ENCODE results near the gene DGKI. TPM values are rescaled to one million over a fixed set of nuclear protein-coding genes. Genes with fewer than 3 reads are reported as not detected.

The DGKI gene
- total and polyA plus RNA-seq, 9 of the 15 experiments (the other 6 are each of a cell fraction or from before 2014, with no cell fraction given) = 0.11 to 0.54 (median 0.15) TPM; not detected in 5

GRCh38 chr7:137345799-137346449 is 500.9 kb downstream of the DGKI start (continued):
- peak; percentile 84 for TF ChIP-seq ZNF354B (CRISPR knock-in tag; IDR thresholded peaks at IDR 0.05)
- peak; percentile 96 for TF ChIP-seq E2F3 (CRISPR knock-in tag; IDR thresholded peaks at IDR 0.05)
- TF ChIP-seq ZNF644 (tag; IDR thresholded peaks at IDR 0.05; ENCODE audit: low read depth) = peak; percentile 74; the same call in 1 of the 2 replicates
- TF ChIP-seq PYGO2 (tag; IDR thresholded peaks at IDR 0.05) = peak; percentile 68
- 0 out of 2 replicates have a peak, but pooled peaks have one; percentile 71 for TF ChIP-seq ZNF830 (CRISPR knock-in tag; IDR thresholded peaks at IDR 0.05)
- TF ChIP-seq ATF4 (CRISPR knock-in tag; IDR thresholded peaks at IDR 0.05) = peak; percentile 90
- TF ChIP-seq ZNF668 (CRISPR knock-in tag; IDR thresholded peaks at IDR 0.05) = peak; percentile 66; the same call in 1 of the 2 replicates
- 0 out of 2 replicates have a peak, but pooled peaks have one; percentile 48 for TF ChIP-seq NR4A1 (CRISPR knock-in tag; IDR thresholded peaks at IDR 0.05)
- peak; percentile 98 for TF ChIP-seq NR4A1 (tag; IDR thresholded peaks at IDR 0.05)
- TF ChIP-seq TCFL5 (CRISPR knock-in tag; conservative IDR thresholded peaks at IDR 0.05) = peak; percentile 51; the same call in 1 of the 2 replicates
- no peak for TF ChIP-seq NR2C2 (CRISPR knock-in tag; IDR thresholded peaks at IDR 0.05)
- peak; percentile 59; the same call in 1 of the 2 replicates for TF ChIP-seq NR2C2 (tag; IDR thresholded peaks at IDR 0.05)
- peak; percentile 98 for TF ChIP-seq SMAD3 (CRISPR knock-in tag; conservative IDR thresholded peaks at IDR 0.05)
- TF ChIP-seq PBX2 (CRISPR knock-in tag; IDR thresholded peaks at IDR 0.05; ENCODE audit: low read depth) = no peak
- TF ChIP-seq PBX2 (tag; conservative IDR thresholded peaks at IDR 0.05; ENCODE audit: low read depth) = no peak
- peak; percentile 29; the same call in 1 of the 2 replicates for TF ChIP-seq SMAD4 (CRISPR knock-in tag; conservative IDR thresholded peaks at IDR 0.05)
- TF ChIP-seq NCOA1 (IDR thresholded peaks at IDR 0.05; ENCODE audit: low read depth) = no peak
- peak; percentile 64; the same call in 1 of the 2 replicates for TF ChIP-seq E4F1 (CRISPR knock-in tag; IDR thresholded peaks at IDR 0.05; ENCODE audit: borderline replicate concordance)
- 0 out of 2 replicates have a peak, but pooled peaks have one; percentile 42 for TF ChIP-seq ZSCAN32 (CRISPR knock-in tag; IDR thresholded peaks at IDR 0.05)
- no peak for TF ChIP-seq MCM5 (IDR thresholded peaks at IDR 0.05; ENCODE audit: low read depth)
- no peak for TF ChIP-seq ZNF740 (CRISPR knock-in tag; IDR thresholded peaks at IDR 0.05)
- peak in 1 of 2 experiments; percentile 95; a peak in 2 of 4 replicates for TF ChIP-seq ZNF740 (tag; IDR thresholded peaks at IDR 0.05)
- peak; percentile 98 for TF ChIP-seq ZNF79 (CRISPR knock-in tag; IDR thresholded peaks at IDR 0.05; ENCODE audit: low read depth)
